K562 (cell line): ENCODE data around the gene RBM44. TPM values are rescaled to one million over a fixed set of nuclear protein-coding genes. Genes with fewer than 3 reads are reported as not detected.

ENCODE experiments used
- ATAC-seq: fragments of 200-7000 bp; cut with Tn5 transposase; 3 replicates; pipeline ENCODE4 v1.9.1; 2020; ENCODE audit warnings: moderate library complexity
- BruUV-seq: library from RNA; stranded (reverse); fragments of 400-500 nt; replicated peaks from 2 replicates; lab custom pipeline; 2021; lab: Mats Ljungman, UMichigan
- CTCF ChIA-PET: fragments of 300-600 bp; formaldehyde crosslinking; extraction: SDS; loops from one replicate; lab custom pipeline; 2021; ENCODE audit warnings: low intra/inter-chr PET ratio; lab: Yijun Ruan, JAX
- POLR2A ChIA-PET: fragments of 300-600, 350-650 bp; sonication (Branson Sonifier 250); formaldehyde crosslinking; extraction: SDS; loops from one replicate; lab custom pipeline; 2021; ENCODE audit warnings: antibody characterized with exemption, inconsistent platforms; lab: Yijun Ruan, JAX
- DNase-seq, 4 experiments: peaks; one replicate each; pipeline versions ENCODE4 v3.0.0 to v3.0.0-alpha.2; 2011 to 2018; ENCODE audit warnings: low spot score in 3 of 4, mixed read lengths in 3 of 4; ENCODE audit errors: extremely low read depth in 1 of 4
- FAIRE-seq: peaks from 2 replicates; lab custom pipeline; 2011; peaks lifted over from hg19 to GRCh38; lab: Jason Lieb, UNC
- H2AFZ ChIP-seq: 2 replicates; pipeline ENCODE4 v1.6.0; 2011; ENCODE audit warnings: low read depth, low read length, control low read depth, inconsistent platforms
- H3K27ac ChIP-seq: fragments of 200-600 bp; 3 replicates; pipeline ENCODE4 v1.8.0; 2011; ENCODE audit warnings: low read depth, mild to moderate bottlenecking, control low read depth, inconsistent platforms, low read length, moderate library complexity, mixed read lengths; ENCODE audit errors: extremely low read depth
- H3K27me3 ChIP-seq, 2 experiments: fragments of 300-600 bp in 1 of 2; 2 replicates in 1 of 2; 3 replicates in 1 of 2; pipeline versions ENCODE4 v1.6.0 to v1.8.0; 2011; ENCODE audit warnings: inconsistent platforms in 2 of 2, low read length in 2 of 2, mild to moderate bottlenecking in 1 of 2, mixed read lengths in 1 of 2, moderate library complexity in 1 of 2; ENCODE audit not compliant: control insufficient read depth in 2 of 2, insufficient read depth in 2 of 2
- H3K36me3 ChIP-seq: fragments of 300-600 bp; 3 replicates; pipeline ENCODE4 v1.8.0; 2011; ENCODE audit warnings: mild to moderate bottlenecking, low read length, inconsistent platforms; ENCODE audit not compliant: control insufficient read depth, insufficient read depth
- H3K4me1 ChIP-seq, 2 experiments: fragments of 200-600 bp in 1 of 2; replicated peaks in 1 of 2; 2 replicates in 1 of 2; 3 replicates in 1 of 2; pipeline versions ENCODE4 v1.5.1 to v1.8.0; 2011; ENCODE audit warnings: inconsistent platforms in 2 of 2, low read length in 2 of 2, mild to moderate bottlenecking in 1 of 2, mixed read lengths in 1 of 2, moderate library complexity in 1 of 2; ENCODE audit not compliant: control insufficient read depth in 2 of 2, insufficient read depth in 2 of 2
- H3K4me2 ChIP-seq: 2 replicates; pipeline ENCODE4 v1.6.1; 2011; ENCODE audit warnings: low read length, control low read depth, inconsistent platforms, mixed read lengths; ENCODE audit not compliant: insufficient read depth
- H3K4me3 ChIP-seq: fragments of 200-600 bp; sonication (generic), shearing (Covaris generic); 2 replicates; pipeline ENCODE4 v1.5.1; 2016; ENCODE audit warnings: control low read depth, inconsistent platforms
- H3K79me2 ChIP-seq: fragments of 200-600 bp; 3 replicates; pipeline ENCODE4 v1.8.0; 2011; ENCODE audit warnings: low read length, inconsistent platforms; ENCODE audit not compliant: control insufficient read depth, insufficient read depth
- H3K9ac ChIP-seq, 2 experiments: 2 replicates each; pipeline versions ENCODE4 v1.6.0 to v1.6.1; 2011; ENCODE audit warnings: low read depth in 2 of 2, low read length in 2 of 2, control low read depth in 1 of 2, inconsistent platforms in 1 of 2, mild to moderate bottlenecking in 1 of 2, mixed read lengths in 1 of 2; ENCODE audit not compliant: insufficient read depth in 1 of 2
- H3K9me1 ChIP-seq: one replicate; pipeline ENCODE4 v1.6.0; 2011; ENCODE audit warnings: inconsistent platforms, mild to moderate bottlenecking, low read length, moderate library complexity; ENCODE audit not compliant: control insufficient read depth, insufficient read depth
- H3K9me3 ChIP-seq: replicated peaks from 2 replicates; pipeline ENCODE4 v1.5.1; 2011; ENCODE audit warnings: low read depth, low read length, inconsistent platforms; ENCODE audit not compliant: control insufficient read depth, insufficient read depth
- H4K20me1 ChIP-seq: replicated peaks from 2 replicates; pipeline ENCODE4 v1.6.1; 2011; ENCODE audit warnings: low read length, inconsistent platforms, mixed read lengths; ENCODE audit not compliant: control insufficient read depth, insufficient read depth
- EZH2 ChIP-seq: IDR thresholded peaks from 2 replicates; pipeline ENCODE4 v1.6.1; 2012; ENCODE audit warnings: low read depth, mild to moderate bottlenecking, inconsistent platforms, low read length, borderline replicate concordance
- LEF1 ChIP-seq: fragments of 450-650 bp; IDR thresholded peaks from 2 replicates; pipeline ENCODE4 v1.6.1; 2016; ENCODE audit warnings: mild to moderate bottlenecking
- NCOA4 ChIP-seq: fragments of 450-650 bp; IDR thresholded peaks from 2 replicates; pipeline ENCODE4 v1.6.1; 2018; ENCODE audit warnings: mild to moderate bottlenecking; ENCODE audit not compliant: partially characterized antibody
- NELFE ChIP-seq: IDR thresholded peaks from 2 replicates; pipeline ENCODE4 v1.6.1; 2011; ENCODE audit warnings: mild to moderate bottlenecking; ENCODE audit not compliant: insufficient read depth, insufficient read length
- STAT6 ChIP-seq: sonication (generic); formaldehyde crosslinking; IDR thresholded peaks from 2 replicates; pipeline ENCODE4 v1.8.1; 2023; ENCODE audit warnings: mild to moderate bottlenecking, missing genetic modification reagents
- ZBED1 ChIP-seq: IDR thresholded peaks from 2 replicates; pipeline ENCODE4 v1.6.1; 2014
- ZNF239 ChIP-seq: fragments of 250-450 bp; sonication (Bioruptor Pico); IDR thresholded peaks from 2 replicates; pipeline ENCODE4 v1.4.0; 2020; ENCODE audit warnings: mild to moderate bottlenecking
- WGBS: fragments of 100-300 bp; shearing (Covaris generic); methylation state at CpG from one replicate; pipeline ENCODE4 v1.1.6; 2016; ENCODE audit warnings: low coverage, mixed read lengths; ENCODE audit not compliant: insufficient coverage; ENCODE audit errors: missing lambda C conversion rate; 5-methylcytosine and 5-hydroxymethylcytosine counted together
- in situ Hi-C: fragments of 300-500 bp; cut with MboI; formaldehyde crosslinking; loops from 4 replicates; pipeline ENCODE4 v1.15.0; 2018; ENCODE audit warnings: inconsistent platforms, mixed read lengths
- intact Hi-C: fragments of 100-400 bp; cut with micrococcal nuclease; formaldehyde crosslinking; loops from 2 replicates; pipeline ENCODE4 v1.14.2; 2022
- polyA plus RNA-seq, 8 experiments: library from polyadenylated mRNA; depleted of rRNA in 4 of 8; stranded (reverse) in 5 of 8; unstranded in 3 of 8; fragments of >200 nt; fragmentation: Nextera tagmentation in 2 of 8; fragmentation: Illumina TruSeq in 1 of 8; extraction: Ambion mirVana in 2 of 8; extraction: Trizol in 1 of 8; gene quantifications; 2 replicates each; pipeline versions ENCODE4 v1.2.1 to v1.2.3, GENCODE V29; 2011 to 2014; ENCODE audit warnings: inconsistent platforms in 1 of 8, missing spikeins in 1 of 8
- total RNA-seq, 7 experiments: library from RNA; depleted of rRNA in 6 of 7; stranded (reverse); fragments of >200 nt in 6 of 7; fragmentation: Illumina TruSeq in 2 of 7; extraction: Trizol in 2 of 7; gene quantifications; 2 replicates each; pipeline versions ENCODE4 v1.2.1 to v1.2.3, GENCODE V29; 2011 to 2021; ENCODE audit warnings: low replicate concordance in 1 of 7
- TF ChIP-seq, protein P1 (sequence below): IDR thresholded peaks from 3 replicates; pipeline ENCODE4 v1.6.1; 2011; ENCODE audit warnings: borderline replicate concordance, mild to moderate bottlenecking; ENCODE audit not compliant: insufficient read length, insufficient read depth
- TF ChIP-seq, protein P2 (sequence below), 2 experiments: fragments of 200-800 bp in 1 of 2; sonication (Bioruptor generic) in 1 of 2; sonication (generic) in 1 of 2; formaldehyde crosslinking in 1 of 2; IDR thresholded peaks in 1 of 2; conservative IDR thresholded peaks in 1 of 2; 2 replicates each; pipeline versions ENCODE4 v1.5.0 to v1.6.1; 2016 to 2020; ENCODE audit warnings: missing compliant biosample characterization in 1 of 2, missing genetic modification characterization in 1 of 2, missing genetic modification reagents in 1 of 2

The RBM44 gene
- total and polyA plus RNA-seq, 9 of the 15 experiments (the other 6 are each of a cell fraction or from before 2014, with no cell fraction given): 0.04 to 0.25 (median 0.13) TPM

DNA sequence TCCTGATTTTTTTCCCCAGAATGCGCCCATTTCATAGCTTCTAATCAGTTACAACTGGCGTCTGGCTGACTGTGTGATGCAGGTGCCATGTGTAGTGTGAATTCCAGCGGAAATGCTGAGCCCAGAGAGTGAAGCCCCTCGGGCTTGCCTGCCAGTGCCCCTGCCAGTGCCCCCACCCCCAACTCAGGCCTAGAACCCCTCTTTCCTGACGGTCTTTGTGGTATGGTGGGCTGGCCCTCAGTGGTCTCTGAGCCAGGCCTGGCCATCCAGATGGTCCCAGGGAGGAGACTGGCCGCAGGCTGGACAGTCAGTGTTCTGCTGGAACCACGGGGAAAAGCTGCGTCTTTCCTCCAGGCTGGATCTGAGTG lies 63.9 kb downstream of the RBM44 start:
- DNase-seq (no peak), FAIRE-seq (no peak), ATAC-seq (no peak)
- Histone ChIP-seq H4K20me1 (no peaks in the 10 kb centered on the region), H3K4me1 (peaks cover 0 to 8% of the 10 kb centered on the region in 2 experiments; a peak in 3 of 5 replicates), H3K4me2 (no peak overlapping the region), H2AFZ (no peak overlapping the region), H3K36me3 (no peaks in the 10 kb centered on the region), H3K27ac (no peak overlapping the region), H3K79me2 (no peaks in the 10 kb centered on the region), H3K9me3 (no peaks in the 10 kb centered on the region), H3K9me1 (no peaks in the 10 kb centered on the region), H3K4me3 (no peak overlapping the region), H3K9ac (no peak overlapping the region), H3K27me3 (peaks cover 12 to 60% of the 10 kb centered on the region in 2 experiments; a peak in 4 of 5 replicates)
- TF ChIP-seq EZH2: no peak
- intact Hi-C loops: no loop called here
- in situ Hi-C loops: loop anchor here (25.0 kb wide), 1 partner anchor 400 kb away; no protein-coding TSS in a partner anchor
- WGBS: 3% methylated on average over 4 of the region's 8 CpGs
- BruUV-seq: no TSS peak
- CTCF ChIA-PET: no interaction called here
- POLR2A ChIA-PET: interaction anchor here (0.7 to 0.9 kb wide), 2 partner anchors 20 to 68 kb away, joined by 3 read pairs; no protein-coding TSS in a partner anchor

GRCh38 chr2:237863102-237863511 lies 64.5 kb downstream of the RBM44 start:
- POLR2A ChIA-PET: no interaction called here
- 0% methylated on average over 3 of the region's 4 CpGs for WGBS
- in situ Hi-C loops (loop anchor here (25.0 kb wide), 1 partner anchor 399 kb away; no protein-coding TSS in a partner anchor), intact Hi-C loops (no loop called here)
- Histone ChIP-seq H3K27ac (no peak overlapping the region), H3K36me3 (no peaks in the 10 kb centered on the region), H3K79me2 (no peaks in the 10 kb centered on the region), H3K4me2 (no peak overlapping the region), H3K9me1 (no peaks in the 10 kb centered on the region), H3K9me3 (no peaks in the 10 kb centered on the region), H3K4me1 (peaks cover 0 to 8% of the 10 kb centered on the region in 2 experiments; a peak in 3 of 5 replicates), H2AFZ (no peak overlapping the region), H3K4me3 (no peak overlapping the region), H3K9ac (no peak overlapping the region), H3K27me3 (peaks cover 15 to 56% of the 10 kb centered on the region in 2 experiments; a peak in 4 of 5 replicates), H4K20me1 (no peaks in the 10 kb centered on the region)
- CTCF ChIA-PET: no interaction called here
- no peak for DNase-seq
- no TSS peak for BruUV-seq
- ATAC-seq: no peak
- no peak for FAIRE-seq
- no peak for TF ChIP-seq ZBED1
- TF ChIP-seq ZNF239: no peak
- TF ChIP-seq, protein P1, sequence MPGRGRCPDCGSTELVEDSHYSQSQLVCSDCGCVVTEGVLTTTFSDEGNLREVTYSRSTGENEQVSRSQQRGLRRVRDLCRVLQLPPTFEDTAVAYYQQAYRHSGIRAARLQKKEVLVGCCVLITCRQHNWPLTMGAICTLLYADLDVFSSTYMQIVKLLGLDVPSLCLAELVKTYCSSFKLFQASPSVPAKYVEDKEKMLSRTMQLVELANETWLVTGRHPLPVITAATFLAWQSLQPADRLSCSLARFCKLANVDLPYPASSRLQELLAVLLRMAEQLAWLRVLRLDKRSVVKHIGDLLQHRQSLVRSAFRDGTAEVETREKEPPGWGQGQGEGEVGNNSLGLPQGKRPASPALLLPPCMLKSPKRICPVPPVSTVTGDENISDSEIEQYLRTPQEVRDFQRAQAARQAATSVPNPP: no peak
- TF ChIP-seq, protein P2, sequence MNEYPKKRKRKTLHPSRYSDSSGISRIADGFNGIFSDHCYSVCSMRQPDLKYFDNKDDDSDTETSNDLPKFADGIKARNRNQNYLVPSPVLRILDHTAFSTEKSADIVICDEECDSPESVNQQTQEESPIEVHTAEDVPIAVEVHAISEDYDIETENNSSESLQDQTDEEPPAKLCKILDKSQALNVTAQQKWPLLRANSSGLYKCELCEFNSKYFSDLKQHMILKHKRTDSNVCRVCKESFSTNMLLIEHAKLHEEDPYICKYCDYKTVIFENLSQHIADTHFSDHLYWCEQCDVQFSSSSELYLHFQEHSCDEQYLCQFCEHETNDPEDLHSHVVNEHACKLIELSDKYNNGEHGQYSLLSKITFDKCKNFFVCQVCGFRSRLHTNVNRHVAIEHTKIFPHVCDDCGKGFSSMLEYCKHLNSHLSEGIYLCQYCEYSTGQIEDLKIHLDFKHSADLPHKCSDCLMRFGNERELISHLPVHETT (CRISPR knock-in tag; conservative IDR thresholded peaks at IDR 0.05 in 1 of 2, IDR thresholded peaks at IDR 0.05 in 1 of 2): no peak
- no peak for TF ChIP-seq NELFE
- TF ChIP-seq STAT6 (CRISPR knock-in tag): no peak
- no peak for TF ChIP-seq NCOA4
- TF ChIP-seq LEF1: no peak
